ENCODE measurements around the gene PHC1.

DNA sequence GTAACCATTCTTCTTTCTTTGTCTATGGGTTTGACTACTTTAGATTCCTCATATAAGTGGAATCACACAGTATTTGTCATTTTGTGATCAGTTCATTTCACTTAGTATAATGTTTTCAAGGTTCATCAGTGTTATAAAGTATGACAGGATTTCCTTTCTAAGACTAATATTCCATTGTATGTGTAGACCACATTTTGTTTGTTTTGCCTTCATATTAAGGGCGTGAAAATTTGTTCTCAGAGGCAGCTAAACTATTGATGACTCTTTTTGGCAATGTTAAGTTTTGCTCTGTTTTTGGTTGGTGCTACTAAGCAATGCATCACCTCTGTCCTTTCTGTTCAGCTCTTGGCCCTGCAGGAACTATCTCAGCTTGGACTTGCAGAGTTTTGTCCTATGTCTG lies 73.4 kb downstream of the PHC1 start:
- no peak for TF ChIP-seq POLR2A (IDR thresholded peaks at IDR 0.05)
- TF ChIP-seq, protein P1, sequence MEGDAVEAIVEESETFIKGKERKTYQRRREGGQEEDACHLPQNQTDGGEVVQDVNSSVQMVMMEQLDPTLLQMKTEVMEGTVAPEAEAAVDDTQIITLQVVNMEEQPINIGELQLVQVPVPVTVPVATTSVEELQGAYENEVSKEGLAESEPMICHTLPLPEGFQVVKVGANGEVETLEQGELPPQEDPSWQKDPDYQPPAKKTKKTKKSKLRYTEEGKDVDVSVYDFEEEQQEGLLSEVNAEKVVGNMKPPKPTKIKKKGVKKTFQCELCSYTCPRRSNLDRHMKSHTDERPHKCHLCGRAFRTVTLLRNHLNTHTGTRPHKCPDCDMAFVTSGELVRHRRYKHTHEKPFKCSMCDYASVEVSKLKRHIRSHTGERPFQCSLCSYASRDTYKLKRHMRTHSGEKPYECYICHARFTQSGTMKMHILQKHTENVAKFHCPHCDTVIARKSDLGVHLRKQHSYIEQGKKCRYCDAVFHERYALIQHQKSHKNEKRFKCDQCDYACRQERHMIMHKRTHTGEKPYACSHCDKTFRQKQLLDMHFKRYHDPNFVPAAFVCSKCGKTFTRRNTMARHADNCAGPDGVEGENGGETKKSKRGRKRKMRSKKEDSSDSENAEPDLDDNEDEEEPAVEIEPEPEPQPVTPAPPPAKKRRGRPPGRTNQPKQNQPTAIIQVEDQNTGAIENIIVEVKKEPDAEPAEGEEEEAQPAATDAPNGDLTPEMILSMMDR (IDR thresholded peaks at IDR 0.05), result no peak

Data from transverse colon (tissue), 3 donors.